ENCODE data around the gene MAPK8IP2.
A peak's percentile ranks its signal among the peaks of the same experiment; 100 is the strongest.

The MAPK8IP2 gene

GRCh38 chr22:50575426-50575941, 25.1 kb upstream of the MAPK8IP2 start:
- DNase-seq (ENCODE audit: low spot score) = no peak

- DNase-seq (ENCODE audit: low spot score) = no peak
These were observed 24.5 kb upstream of the MAPK8IP2 start for GRCh38 chr22:50576070-50576469.

DNA sequence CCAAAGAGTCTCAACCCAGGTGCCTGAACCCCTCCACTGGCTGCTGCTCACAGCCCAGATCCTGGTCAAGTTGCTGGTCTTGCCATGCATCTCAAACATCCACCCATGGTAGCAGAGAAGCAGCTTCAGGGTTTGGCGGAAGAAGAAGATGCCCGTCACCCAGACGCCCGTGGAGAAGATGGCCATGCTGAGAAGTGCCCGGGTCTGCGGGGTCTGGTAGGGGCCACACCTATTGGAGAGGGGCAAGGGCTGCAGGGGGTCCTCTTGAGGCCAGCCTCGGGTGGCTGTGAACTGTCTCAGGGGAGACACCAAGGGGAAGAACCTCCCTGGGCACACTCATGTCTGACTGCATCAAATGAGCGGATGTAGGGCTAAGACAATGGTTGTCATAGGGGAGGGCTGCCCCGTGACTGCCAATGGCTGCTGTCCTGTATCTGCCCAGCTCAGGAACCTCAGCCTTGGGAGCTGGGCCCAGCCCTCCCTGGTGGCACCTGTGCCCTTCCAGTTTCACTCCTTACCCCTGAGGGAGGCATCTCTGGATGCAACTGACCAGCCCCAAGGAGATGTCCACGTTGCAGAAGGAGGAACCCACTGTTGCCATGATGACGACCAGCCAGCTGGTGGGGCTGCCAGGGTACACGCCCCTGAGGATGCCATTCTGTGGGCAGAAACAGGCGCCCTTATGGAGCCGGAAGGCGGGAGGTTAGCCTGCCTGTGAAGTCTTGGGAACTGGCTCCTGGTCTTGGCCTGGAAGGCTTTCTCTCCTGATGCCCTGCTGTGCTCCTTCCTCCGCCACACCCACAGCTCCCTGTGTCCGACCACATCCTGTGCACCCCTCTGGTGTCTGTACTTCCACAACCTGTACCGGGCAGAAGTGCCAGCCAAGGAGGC, 23.5 kb upstream of the MAPK8IP2 start:
- DNase-seq (ENCODE audit: low spot score) = no peak

DNA sequence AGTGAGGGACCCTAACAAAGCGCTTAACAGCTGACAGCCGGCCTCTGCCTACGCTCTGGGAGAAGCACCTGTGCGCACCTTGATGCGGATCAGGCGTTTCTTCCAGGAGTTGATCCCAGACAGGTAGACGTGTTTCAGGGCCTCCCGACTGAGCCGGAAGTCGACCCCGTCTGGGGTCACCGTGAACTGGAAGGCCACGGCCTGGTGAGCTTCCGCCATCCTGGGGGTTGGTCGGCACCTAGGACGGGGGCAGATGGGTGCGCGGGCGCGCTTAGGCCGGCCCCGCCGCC, 23.0 kb upstream of the MAPK8IP2 start:
- no peak for DNase-seq (ENCODE audit: low spot score)

DNA sequence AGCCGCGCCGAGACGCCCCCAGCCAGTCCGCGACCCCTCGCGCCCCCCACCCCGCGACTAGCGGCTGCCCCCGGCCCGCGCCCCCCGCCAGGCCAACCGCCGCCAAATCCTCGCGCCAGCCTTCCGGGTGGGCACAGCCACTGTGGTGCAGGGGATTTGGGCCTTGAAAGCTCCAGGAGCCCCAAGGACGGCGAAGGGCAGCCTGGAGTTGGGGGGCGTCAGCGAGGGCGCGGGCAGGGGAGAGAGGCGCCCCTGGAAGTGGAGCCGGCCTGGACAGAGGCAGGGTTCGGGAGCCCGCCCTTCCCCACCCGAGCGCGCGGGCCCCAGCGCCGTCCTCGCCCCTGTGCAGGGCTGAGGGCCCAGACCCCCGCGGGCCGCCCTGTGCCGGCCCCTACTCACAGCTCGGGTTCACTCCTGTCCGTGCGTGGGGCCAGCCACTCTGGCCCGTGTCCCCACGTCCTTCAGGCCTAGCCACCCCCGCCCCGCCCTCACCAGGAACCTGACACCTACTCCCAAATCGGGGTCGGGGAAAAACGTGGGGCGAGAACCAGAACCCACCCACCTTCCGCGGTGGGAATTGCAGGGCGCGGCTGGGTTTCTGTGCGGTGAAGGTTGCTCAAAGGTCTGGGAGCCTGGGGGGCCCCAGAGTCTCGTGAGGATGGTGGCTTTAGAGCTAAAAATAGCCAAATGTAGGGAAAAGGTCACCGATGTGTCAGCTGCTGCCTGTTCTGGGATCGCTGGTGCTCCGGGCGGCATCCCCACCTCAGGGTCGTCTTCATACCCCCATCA, 22.4 kb upstream of the MAPK8IP2 start, which contains the start of gene CPT1B:
Gene CPT1B (minus strand): TSS at position 441 of the 789 bp plus-strand sequence. CDS start 512 bp downstream, outside the sequence.
- DNase-seq (ENCODE audit: low spot score) = peak; percentile 34

- no peak for DNase-seq (ENCODE audit: low spot score)
These were observed 21.8 kb upstream of the MAPK8IP2 start for GRCh38 chr22:50578776-50579310.

- DNase-seq (ENCODE audit: low spot score) = no peak
These were observed 20.8 kb upstream of the MAPK8IP2 start for GRCh38 chr22:50579752-50580151.

DNA sequence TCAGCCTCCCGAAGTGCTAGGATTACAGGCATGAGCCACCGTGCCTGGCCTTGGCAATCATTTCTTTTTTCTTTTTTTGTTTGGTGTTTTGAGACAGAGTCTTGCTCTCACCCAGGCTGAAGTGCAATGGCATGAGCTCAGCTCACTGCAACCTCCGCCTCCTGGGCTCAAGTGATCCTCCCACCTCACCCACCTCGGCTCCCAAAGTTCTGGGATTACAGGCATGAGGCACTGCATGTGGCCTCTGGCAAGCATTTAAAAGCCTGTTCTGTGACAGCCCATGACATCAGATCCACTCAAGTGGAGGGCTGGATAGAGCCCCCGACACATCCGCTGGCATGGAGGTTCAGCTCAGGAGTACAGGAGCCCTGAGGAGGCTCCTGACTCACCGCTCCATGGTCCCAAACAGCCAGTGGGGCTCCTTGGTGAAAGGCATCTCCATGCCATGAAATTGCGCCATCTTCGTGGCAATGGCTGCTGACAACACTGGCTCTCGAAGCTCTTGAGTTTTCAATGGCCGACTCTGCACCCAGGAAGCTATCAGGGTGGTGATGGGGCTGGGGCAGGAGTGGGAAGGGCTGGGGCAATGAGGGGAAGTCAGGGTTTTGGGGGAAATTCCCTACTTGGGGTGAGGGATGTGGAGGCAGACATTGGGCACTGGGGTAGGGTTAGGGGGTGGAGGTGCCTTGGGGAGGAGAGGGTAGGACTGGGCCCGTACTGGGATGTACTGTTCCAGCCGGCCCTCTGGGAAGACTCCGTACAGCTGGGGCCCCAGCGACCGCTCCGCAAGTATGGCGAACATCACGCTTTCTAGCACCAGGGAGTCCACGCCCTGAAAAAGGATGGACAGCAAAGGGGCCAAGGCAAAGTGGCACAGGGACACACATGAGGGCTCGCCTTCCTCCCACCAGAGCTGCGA, 19.3 kb upstream of the MAPK8IP2 start:
- DNase-seq (ENCODE audit: low spot score) = no peak

- no peak for DNase-seq (ENCODE audit: low spot score)
These were observed 18.6 kb upstream of the MAPK8IP2 start for GRCh38 chr22:50581950-50582492.

GRCh38 chr22:50582493-50583293, 17.9 kb upstream of the MAPK8IP2 start, which contains the start of gene CHKB:
TSS of gene CHKB (minus strand) at chr22:50582849. CDS start at chr22:50582781, 68 bp downstream.
- peak; percentile 99 for DNase-seq (ENCODE audit: low spot score)

DNA sequence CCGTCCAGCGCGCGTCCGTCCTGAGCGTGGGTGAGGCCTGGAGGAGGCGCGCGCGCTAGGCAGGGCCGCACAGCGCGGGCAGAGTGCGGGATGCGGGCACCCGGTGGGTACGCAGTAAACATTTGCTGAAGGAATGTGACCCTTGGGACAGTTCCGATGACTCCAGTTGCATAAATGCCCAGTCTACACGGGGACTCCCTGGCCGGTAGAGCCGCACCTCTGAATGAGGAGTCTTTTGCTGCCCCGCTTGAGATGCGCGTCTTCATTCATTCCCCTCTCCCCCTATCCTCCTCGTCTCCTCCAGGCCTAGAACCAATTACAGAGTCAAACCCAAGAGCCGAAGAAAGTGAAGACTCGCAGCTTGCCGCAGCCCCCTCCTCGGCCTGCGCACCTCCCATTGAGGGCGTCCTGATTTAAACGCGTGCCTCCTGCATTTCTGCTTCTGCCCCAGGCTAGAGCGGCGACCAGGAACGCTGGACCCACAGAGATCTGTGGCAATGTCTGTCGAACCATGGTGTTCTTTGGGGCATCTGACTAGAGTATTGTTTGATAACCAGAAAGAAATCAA, 17.2 kb upstream of the MAPK8IP2 start:
- DNase-seq (ENCODE audit: low spot score) = peak; percentile 30

DNA sequence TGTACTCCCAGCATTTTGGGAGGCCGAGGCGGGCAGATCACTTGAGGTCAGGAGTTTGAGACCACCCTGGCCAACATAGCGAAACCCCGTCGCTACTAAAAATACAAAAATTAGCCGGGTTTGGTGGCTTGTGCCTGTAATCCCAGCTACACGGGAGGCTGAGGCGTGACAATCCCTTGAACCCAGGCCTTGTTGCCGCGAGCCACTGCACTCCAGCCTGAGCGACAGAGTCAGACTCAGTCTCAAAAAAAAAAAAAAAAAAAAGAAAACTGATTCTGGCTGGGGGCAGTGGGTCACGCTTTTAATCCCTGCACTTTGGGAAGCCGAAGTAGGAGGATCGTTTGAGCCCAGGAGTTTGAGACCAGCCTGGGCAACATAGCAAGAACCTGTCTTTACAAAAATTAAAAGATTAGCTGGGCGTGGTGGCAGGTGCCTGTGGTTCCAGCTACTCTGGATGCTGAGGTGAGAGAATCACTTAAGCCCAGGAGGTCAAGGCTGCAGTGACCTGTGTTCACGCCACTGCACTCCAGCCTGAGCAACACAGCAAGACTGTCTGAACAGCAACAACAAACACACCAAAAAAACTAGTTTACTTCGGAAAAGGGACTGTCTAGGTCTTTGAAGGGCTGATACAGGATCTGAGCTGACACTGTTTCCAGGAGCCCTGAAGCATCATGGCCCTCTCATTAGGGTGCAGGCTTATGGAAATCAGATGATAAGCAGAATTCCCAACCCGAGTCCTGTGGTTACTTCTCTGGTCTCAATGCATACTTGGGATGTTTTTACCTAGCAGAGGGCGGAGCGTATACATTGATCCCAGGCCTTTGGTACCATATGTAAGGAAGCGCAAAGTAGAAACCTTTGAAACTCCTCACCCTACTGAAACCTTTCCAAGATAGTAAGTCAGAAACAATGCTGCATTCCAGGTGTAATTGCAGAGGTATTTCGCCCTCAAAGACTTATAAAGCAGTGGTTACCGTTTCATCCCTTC, 16.2 kb upstream of the MAPK8IP2 start:
- DNase-seq (ENCODE audit: low spot score) = no peak

- DNase-seq (ENCODE audit: low spot score) = no peak
These were observed 15.4 kb upstream of the MAPK8IP2 start for GRCh38 chr22:50585238-50585637.

DNA sequence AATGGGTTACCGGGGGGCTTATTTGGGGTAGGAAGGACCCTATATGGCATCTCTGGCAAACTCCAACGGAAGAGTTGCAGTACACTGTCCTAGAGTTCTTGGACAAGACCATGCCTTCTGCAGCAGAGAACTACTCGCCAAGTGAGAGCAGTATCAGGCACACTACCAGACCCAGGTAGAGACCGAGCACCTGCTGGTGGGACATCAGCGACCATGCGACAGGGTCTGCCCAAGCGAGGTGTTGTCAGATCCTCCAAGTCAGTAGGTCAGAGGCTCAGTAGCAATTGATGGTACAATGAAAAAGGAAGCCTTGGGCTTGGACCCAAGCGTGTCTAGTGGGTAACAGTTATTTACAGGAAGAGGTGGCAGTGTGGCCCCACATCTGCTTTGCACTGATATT, 14.8 kb upstream of the MAPK8IP2 start:
- DNase-seq (ENCODE audit: low spot score) = no peak

- DNase-seq (ENCODE audit: low spot score) = no peak
These were observed 14.2 kb upstream of the MAPK8IP2 start for GRCh38 chr22:50586416-50586815.

DNA sequence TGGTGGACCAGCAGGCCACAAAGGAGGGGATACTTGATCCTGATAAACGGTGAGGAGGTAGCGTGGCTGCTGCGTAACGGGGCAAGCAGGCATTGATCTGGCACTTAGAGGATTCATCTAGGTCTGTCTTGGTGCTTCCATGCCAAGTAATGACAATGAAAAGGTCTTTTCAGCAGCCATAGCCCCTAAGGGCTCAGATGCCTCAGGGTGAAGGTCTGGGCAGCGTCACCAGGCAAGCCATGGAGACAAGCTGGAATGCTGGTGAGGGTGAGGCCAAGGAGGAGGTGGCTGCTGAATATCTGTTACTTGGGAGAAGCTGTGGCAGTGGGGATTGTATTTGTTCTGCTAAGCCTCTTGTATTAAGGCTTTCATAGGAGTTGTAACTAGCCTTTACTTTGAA, 13.2 kb upstream of the MAPK8IP2 start:
- DNase-seq (ENCODE audit: low spot score) = no peak

GRCh38 chr22:50595189-50595588, 5.4 kb upstream of the MAPK8IP2 start:
- DNase-seq (ENCODE audit: low spot score) = no peak

GRCh38 chr22:50597097-50597496, 3.5 kb upstream of the MAPK8IP2 start:
- DNase-seq (ENCODE audit: low spot score) = no peak

All from iPS-NIHi11 (cell line).